Frontal cortex (tissue), 4 donors: ENCODE measurements around the gene MCOLN2. TPM values are rescaled to one million over a fixed set of nuclear protein-coding genes. Genes with fewer than 3 reads are reported as not detected.
A peak's percentile ranks its signal among the peaks of the same experiment; 100 is the strongest.

Source experiments
- DNase-seq, 2 donors: peaks; one replicate each; pipeline ENCODE4 v3.0.0; 2012; ENCODE audit warnings: low spot score in 2 of 2
- FAIRE-seq: peaks from 2 replicates; lab custom pipeline; 2012; peaks lifted over from hg19 to GRCh38; lab: Jason Lieb, UNC
- total RNA-seq: library from RNA; depleted of rRNA; stranded (reverse); fragments of >200 nt; gene quantifications from one replicate; pipeline ENCODE4 v1.2.3, GENCODE V29; 2014
- donor health status: control.
- donor health status: control.
- donor health status: control.

The MCOLN2 gene
- total RNA-seq, 1 donor from 2014 or later = not detected

- FAIRE-seq (no peak), DNase-seq (no peak)
Measured at GRCh38 chr1:84947536-84948410, 49.1 kb downstream of the MCOLN2 start.

GRCh38 chr1:84946631-84947030 is 50.3 kb downstream of the MCOLN2 start:
- DNase-seq = no peak
- FAIRE-seq = no peak

GRCh38 chr1:84944767-84945486 is 52.0 kb downstream of the MCOLN2 start:
- no peak for FAIRE-seq

GRCh38 chr1:84941843-84942242 is 55.1 kb downstream of the MCOLN2 start:
- DNase-seq (no peak), FAIRE-seq (no peak)

More at GRCh38 chr1:84944767-84945486, 52.0 kb downstream of the MCOLN2 start:
- peak; percentile 12 to 46 for DNase-seq

- no peak for FAIRE-seq
Measured at GRCh38 chr1:84940481-84940880, 56.4 kb downstream of the MCOLN2 start.

GRCh38 chr1:84939761-84940160 is 57.2 kb downstream of the MCOLN2 start:
- DNase-seq (no peak), FAIRE-seq (no peak)

More at GRCh38 chr1:84940481-84940880, 56.4 kb downstream of the MCOLN2 start:
- no peak for DNase-seq

- FAIRE-seq (no peak), DNase-seq (no peak)
Measured at GRCh38 chr1:84939151-84939550, 57.8 kb downstream of the MCOLN2 start.

GRCh38 chr1:84936116-84936810 is 60.6 kb downstream of the MCOLN2 start:
- FAIRE-seq (peak; percentile 67), DNase-seq (peak; percentile 34 to 60)

- DNase-seq (no peak), FAIRE-seq (no peak)
Measured at GRCh38 chr1:84933011-84933611, 63.8 kb downstream of the MCOLN2 start.

- no peak for DNase-seq
- no peak for FAIRE-seq
Measured at GRCh38 chr1:84930831-84931230, 66.1 kb downstream of the MCOLN2 start.

GRCh38 chr1:84930329-84930728 is 66.6 kb downstream of the MCOLN2 start:
- no peak for FAIRE-seq
- no peak for DNase-seq

GRCh38 chr1:84929581-84929980 is 67.3 kb downstream of the MCOLN2 start:
- FAIRE-seq (no peak), DNase-seq (no peak)

GRCh38 chr1:84928979-84929378 is 67.9 kb downstream of the MCOLN2 start:
- DNase-seq (no peak), FAIRE-seq (no peak)

GRCh38 chr1:84923317-84923716 is 73.6 kb downstream of the MCOLN2 start:
- DNase-seq = no peak
- no peak for FAIRE-seq

GRCh38 chr1:84920159-84920558 is 76.8 kb downstream of the MCOLN2 start:
- DNase-seq = no peak
- no peak for FAIRE-seq

GRCh38 chr1:84919461-84919970 is 77.4 kb downstream of the MCOLN2 start:
- no peak for FAIRE-seq

GRCh38 chr1:84918726-84919336 is 78.1 kb downstream of the MCOLN2 start:
- FAIRE-seq (no peak), DNase-seq (no peak)

More at GRCh38 chr1:84919461-84919970, 77.4 kb downstream of the MCOLN2 start:
- no peak for DNase-seq

- no peak for DNase-seq
- no peak for FAIRE-seq
Measured at GRCh38 chr1:84916897-84917296, 80.0 kb downstream of the MCOLN2 start.

- FAIRE-seq (no peak), DNase-seq (no peak)
Measured at GRCh38 chr1:84913555-84913892, 83.4 kb downstream of the MCOLN2 start.
